GM23338 (cell line): ENCODE measurements around the gene SVIL. TPM values are rescaled to one million over a fixed set of nuclear protein-coding genes. Genes with fewer than 3 reads are reported as not detected.

Experiments
- ATAC-seq: fragments of 200-7000 bp; cut with Tn5 transposase; 3 replicates; pipeline ENCODE4 v1.9.1; 2020
- DNase-seq: peaks from one replicate; pipeline ENCODE4 v3.0.0-alpha.2; 2015; ENCODE audit warnings: low spot score
- H2AFZ ChIP-seq: fragments of 200-600 bp; sonication (generic); 2 replicates; pipeline ENCODE4 v1.8.0; 2016; ENCODE audit warnings: antibody characterized with exemption, mild to moderate bottlenecking, moderate library complexity
- H3F3A ChIP-seq: fragments of 200-600 bp; sonication (generic); replicated peaks from 2 replicates; pipeline ENCODE4 v1.8.0; 2017; ENCODE audit warnings: antibody characterized with exemption, mixed run types, low read depth
- H3K27ac ChIP-seq: fragments of 200-600 bp; sonication (generic); 2 replicates; pipeline ENCODE4 v1.6.1; 2016; ENCODE audit warnings: low read depth
- H3K27me3 ChIP-seq: fragments of 200-600 bp; sonication (generic); 2 replicates; pipeline ENCODE4 v1.8.0; 2016; ENCODE audit warnings: mild to moderate bottlenecking, mixed run types, moderate library complexity; ENCODE audit not compliant: insufficient read depth
- H3K36me3 ChIP-seq: fragments of 200-600 bp; sonication (generic); 2 replicates; pipeline ENCODE4 v1.8.0; 2016; ENCODE audit warnings: mild to moderate bottlenecking; ENCODE audit not compliant: insufficient read depth
- H3K4me1 ChIP-seq: fragments of 200-600 bp; sonication (generic); 2 replicates; pipeline ENCODE4 v1.8.0; 2016; ENCODE audit warnings: mild to moderate bottlenecking, moderate library complexity; ENCODE audit not compliant: insufficient read depth
- H3K4me2 ChIP-seq: fragments of 200-600 bp; sonication (generic); 2 replicates; pipeline ENCODE4 v1.7.1; 2017; ENCODE audit warnings: mixed run types
- H3K4me3 ChIP-seq: fragments of 200-600 bp; sonication (generic); 2 replicates; pipeline ENCODE4 v1.6.1; 2016; ENCODE audit warnings: mixed run types
- H3K79me2 ChIP-seq: fragments of 200-600 bp; sonication (generic); replicated peaks from 2 replicates; pipeline ENCODE4 v1.8.0; 2017; ENCODE audit warnings: mild to moderate bottlenecking; ENCODE audit not compliant: insufficient read depth
- H3K9me2 ChIP-seq: fragments of 200-600 bp; sonication (generic); 2 replicates; pipeline ENCODE4 v1.8.0; 2017; ENCODE audit not compliant: insufficient read depth
- H4K20me1 ChIP-seq: fragments of 200-600 bp; sonication (generic); replicated peaks from 2 replicates; pipeline ENCODE4 v1.8.0; 2017; ENCODE audit warnings: mild to moderate bottlenecking; ENCODE audit not compliant: insufficient read depth
- H3K27ac Mint-ChIP-seq: 2 replicates; pipeline ENCODE4 v1.8.0; 2020; ENCODE audit warnings: inconsistent platforms, mild to moderate bottlenecking, moderate library complexity, mixed read lengths
- H3K27me3 Mint-ChIP-seq: 3 replicates; pipeline ENCODE4 v1.8.0; 2022; ENCODE audit warnings: low read depth, mild to moderate bottlenecking, moderate library complexity, mixed read lengths, inconsistent platforms; ENCODE audit not compliant: insufficient read depth, poor library complexity
- H3K36me3 Mint-ChIP-seq: 3 replicates; pipeline ENCODE4 v1.8.0; 2021; ENCODE audit warnings: low read depth, mild to moderate bottlenecking, inconsistent platforms, moderate library complexity, mixed read lengths
- H3K4me1 Mint-ChIP-seq: 3 replicates; pipeline ENCODE4 v1.8.0; 2020; ENCODE audit warnings: mild to moderate bottlenecking, inconsistent platforms, mixed read lengths
- H3K4me3 Mint-ChIP-seq: 3 replicates; pipeline ENCODE4 v1.8.0; 2021; ENCODE audit warnings: moderate library complexity, mild to moderate bottlenecking, inconsistent platforms, mixed read lengths
- H3K9me3 Mint-ChIP-seq: 3 replicates; pipeline ENCODE4 v1.8.0; 2020; ENCODE audit warnings: moderate library complexity, mild to moderate bottlenecking, inconsistent platforms, mixed read lengths
- CREB1 ChIP-seq: fragments of 250-450 bp; sonication (Bioruptor Pico); IDR thresholded peaks from 2 replicates; pipeline ENCODE4 v1.5.0; 2020; ENCODE audit warnings: low read depth, mild to moderate bottlenecking, moderate library complexity
- CTCF ChIP-seq, 2 experiments: fragments of 200-600 bp in 1 of 2; sonication (generic) in 1 of 2; conservative IDR thresholded peaks; 2 replicates each; pipeline versions ENCODE4 v1.5.1 to v1.6.1; 2016 to 2017; ENCODE audit warnings: antibody characterized with exemption in 2 of 2, low read depth in 2 of 2, mild to moderate bottlenecking in 2 of 2, moderate library complexity in 1 of 2
- ETS1 ChIP-seq: IDR thresholded peaks from 2 replicates; pipeline ENCODE4 v1.6.1; 2016; ENCODE audit warnings: antibody characterized with exemption
- EZH2 ChIP-seq: fragments of 200-600 bp; sonication (generic); IDR thresholded peaks from one replicate; pipeline ENCODE4 v1.8.0; 2017; ENCODE audit warnings: antibody characterized with exemption, mild to moderate bottlenecking, low read depth; ENCODE audit not compliant: unreplicated experiment
- EZH2phosphoT487 ChIP-seq: fragments of 200-600 bp; sonication (generic); IDR thresholded peaks from one replicate; pipeline ENCODE4 v1.8.1; 2018; ENCODE audit warnings: antibody characterized with exemption; ENCODE audit not compliant: unreplicated experiment
- JUNB ChIP-seq: IDR thresholded peaks from one replicate; pipeline ENCODE4 v1.6.1; 2016; ENCODE audit warnings: antibody characterized with exemption; ENCODE audit not compliant: unreplicated experiment
- NANOG ChIP-seq: IDR thresholded peaks from 2 replicates; pipeline ENCODE4 v1.6.1; 2016; ENCODE audit warnings: antibody characterized with exemption, borderline replicate concordance
- POLR2AphosphoS5 ChIP-seq: IDR thresholded peaks from 2 replicates; pipeline ENCODE4 v1.6.1; 2016; ENCODE audit warnings: antibody characterized with exemption, low read depth
- REST ChIP-seq: IDR thresholded peaks from one replicate; pipeline ENCODE4 v1.6.1; 2018; ENCODE audit warnings: antibody characterized with exemption; ENCODE audit not compliant: unreplicated experiment
- STAT1 ChIP-seq: IDR thresholded peaks from one replicate; pipeline ENCODE4 v1.6.1; 2016; ENCODE audit warnings: antibody characterized with exemption; ENCODE audit not compliant: unreplicated experiment
- ZNF114 ChIP-seq: fragments of 250-450 bp; sonication (Bioruptor Pico); IDR thresholded peaks from 2 replicates; pipeline ENCODE4 v1.5.0; 2020; ENCODE audit warnings: mild to moderate bottlenecking, moderate library complexity
- ZNF331 ChIP-seq: fragments of 250-450 bp; sonication (Bioruptor Pico); IDR thresholded peaks from 2 replicates; pipeline ENCODE4 v1.5.0; 2020; ENCODE audit warnings: low read depth, mild to moderate bottlenecking, moderate library complexity
- ZNF462 ChIP-seq: fragments of 250-450 bp; sonication (Bioruptor Pico); IDR thresholded peaks from 2 replicates; pipeline ENCODE4 v1.5.0; 2020; ENCODE audit warnings: mild to moderate bottlenecking, moderate library complexity
- polyA plus RNA-seq: library from polyadenylated mRNA; unstranded; fragments of >200 nt; fragmentation: Nextera tagmentation; extraction: Ambion mirVana; gene quantifications from 2 replicates; pipeline ENCODE4 v1.2.1, GENCODE V29; 2016
- total RNA-seq: library from RNA; depleted of rRNA; stranded (reverse); fragments of >200 nt; shearing (Covaris generic); gene quantifications from 2 replicates; pipeline ENCODE4 v1.2.3, GENCODE V29; 2014

The SVIL gene
- total and polyA plus RNA-seq, 2 experiments from 2014 or later = 8.8 to 34.9 TPM

- Mint-ChIP-seq H3K9me3 (no peaks in the 10 kb centered on the region), H3K4me1 (peaks cover 29% of the 10 kb centered on the region), H3K4me3 (no peak overlapping the region), H3K27ac (no peak overlapping the region), H3K36me3 (peaks cover 6% of the 10 kb centered on the region; the same call in 1 of the 3 replicates), H3K27me3 (peaks cover 11% of the 10 kb centered on the region)
- Histone ChIP-seq H3K27me3 (no peaks in the 10 kb centered on the region), H3K36me3 (no peaks in the 10 kb centered on the region; the same call in 1 of the 2 replicates), H3K4me2 (no peak overlapping the region), H4K20me1 (no peaks in the 10 kb centered on the region), H3F3A (no peaks in the 10 kb centered on the region), H3K27ac (no peak overlapping the region), H3K4me3 (no peak overlapping the region), H3K79me2 (no peaks in the 10 kb centered on the region), H3K9me2 (no peaks in the 10 kb centered on the region), H2AFZ (no peak overlapping the region), H3K4me1 (peaks cover 15% of the 10 kb centered on the region)
- ATAC-seq (no peak), DNase-seq (no peak)
- TF ChIP-seq ZNF331 (CRISPR knock-in tag) (no peak), EZH2phosphoT487 (no peak), JUNB (no peak), ZNF114 (no peak), REST (no peak), POLR2AphosphoS5 (no peak), NANOG (no peak), ZNF462 (no peak), ETS1 (no peak), CTCF (conservative IDR thresholded peaks at IDR 0.05; ENCODE audit: low read depth in 2 of 2) (no peak), CREB1 (CRISPR knock-in tag) (no peak), STAT1 (no peak), EZH2 (no peak)
Observed at GRCh38 chr10:29473087-29473356, 161.7 kb downstream of the SVIL start.
